ENCODE results near the gene PLPP1.
"Not testable (repeated sequence)": the region's sequence is repeated elsewhere in the genome, so short reads cannot be mapped to it uniquely, and the experiment has no call there.

The PLPP1 gene

DNA sequence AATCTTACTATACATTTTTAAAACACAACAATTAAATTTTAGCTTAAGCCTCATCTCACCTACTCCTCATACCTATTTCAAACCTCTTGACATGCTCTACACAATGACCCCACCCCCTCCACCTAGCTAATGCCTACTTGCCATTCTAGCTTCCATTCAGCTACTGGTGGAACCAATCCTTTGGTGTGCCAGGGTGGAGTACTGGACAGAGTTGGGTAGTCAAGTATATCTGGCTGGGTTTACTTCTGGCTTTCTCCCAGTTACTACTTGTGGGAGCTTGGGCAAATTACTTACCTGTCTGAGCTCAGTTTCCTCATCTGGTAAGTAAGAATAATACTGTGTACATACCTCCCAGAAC, 24.3 kb downstream of the PLPP1 start:
- TF ChIP-seq, protein P1, sequence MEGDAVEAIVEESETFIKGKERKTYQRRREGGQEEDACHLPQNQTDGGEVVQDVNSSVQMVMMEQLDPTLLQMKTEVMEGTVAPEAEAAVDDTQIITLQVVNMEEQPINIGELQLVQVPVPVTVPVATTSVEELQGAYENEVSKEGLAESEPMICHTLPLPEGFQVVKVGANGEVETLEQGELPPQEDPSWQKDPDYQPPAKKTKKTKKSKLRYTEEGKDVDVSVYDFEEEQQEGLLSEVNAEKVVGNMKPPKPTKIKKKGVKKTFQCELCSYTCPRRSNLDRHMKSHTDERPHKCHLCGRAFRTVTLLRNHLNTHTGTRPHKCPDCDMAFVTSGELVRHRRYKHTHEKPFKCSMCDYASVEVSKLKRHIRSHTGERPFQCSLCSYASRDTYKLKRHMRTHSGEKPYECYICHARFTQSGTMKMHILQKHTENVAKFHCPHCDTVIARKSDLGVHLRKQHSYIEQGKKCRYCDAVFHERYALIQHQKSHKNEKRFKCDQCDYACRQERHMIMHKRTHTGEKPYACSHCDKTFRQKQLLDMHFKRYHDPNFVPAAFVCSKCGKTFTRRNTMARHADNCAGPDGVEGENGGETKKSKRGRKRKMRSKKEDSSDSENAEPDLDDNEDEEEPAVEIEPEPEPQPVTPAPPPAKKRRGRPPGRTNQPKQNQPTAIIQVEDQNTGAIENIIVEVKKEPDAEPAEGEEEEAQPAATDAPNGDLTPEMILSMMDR (conservative IDR thresholded peaks at IDR 0.05; ENCODE audit: control insufficient read depth, insufficient read depth, low read depth, low read length) = no peak
- H3K4me3 ChIP-seq (ENCODE audit: control insufficient read depth, low read depth, low read length) = no peak overlapping the region
- DNase-seq (ENCODE audit: low read depth) = no peak

DNA sequence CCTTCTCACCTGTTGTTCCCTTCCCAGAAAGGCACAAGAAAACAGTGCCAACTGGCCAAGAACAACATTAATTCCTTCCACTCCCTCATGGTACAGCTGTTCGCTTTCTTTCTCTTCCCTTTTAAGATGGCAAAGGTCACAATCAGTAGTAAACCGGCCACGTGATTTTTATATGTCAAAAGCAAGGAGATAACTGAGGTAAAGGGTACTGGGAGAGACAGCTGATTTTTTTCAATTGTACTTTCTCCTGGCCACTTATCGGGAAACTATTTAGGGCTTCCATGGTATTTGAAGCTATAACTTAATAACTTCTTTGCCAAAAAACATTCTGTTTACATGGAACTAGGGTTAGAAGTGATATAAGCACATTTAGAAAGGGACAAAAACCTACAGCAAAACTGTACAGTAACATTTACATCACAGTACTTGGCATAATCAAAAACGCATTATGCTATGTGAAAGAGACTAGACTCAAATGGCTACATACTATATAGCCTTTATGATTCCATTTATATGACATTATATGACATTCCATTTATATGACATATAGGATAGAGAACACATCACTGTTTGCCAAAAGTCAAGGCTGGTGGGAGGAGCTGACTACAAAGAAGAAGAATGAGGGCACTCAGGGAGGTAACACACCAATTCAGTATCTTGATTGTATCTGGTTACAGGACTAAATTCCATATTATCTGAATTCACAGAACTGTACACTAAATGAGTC, 24.8 kb downstream of the PLPP1 start:
- no peak overlapping the region for H3K4me3 ChIP-seq (ENCODE audit: control insufficient read depth, low read depth, low read length)
- peak; percentile 7 for DNase-seq (ENCODE audit: low read depth)
- TF ChIP-seq, protein P1 (conservative IDR thresholded peaks at IDR 0.05; ENCODE audit: control insufficient read depth, insufficient read depth, low read depth, low read length) = no peak

- H3K4me3 ChIP-seq (ENCODE audit: control insufficient read depth, low read depth, low read length) = no peak overlapping the region
- no peak for DNase-seq (ENCODE audit: low read depth)
- TF ChIP-seq, protein P1 (conservative IDR thresholded peaks at IDR 0.05; ENCODE audit: control insufficient read depth, insufficient read depth, low read depth, low read length) = no peak
Measured at GRCh38 chr5:55509097-55509496, 25.7 kb downstream of the PLPP1 start.

DNA sequence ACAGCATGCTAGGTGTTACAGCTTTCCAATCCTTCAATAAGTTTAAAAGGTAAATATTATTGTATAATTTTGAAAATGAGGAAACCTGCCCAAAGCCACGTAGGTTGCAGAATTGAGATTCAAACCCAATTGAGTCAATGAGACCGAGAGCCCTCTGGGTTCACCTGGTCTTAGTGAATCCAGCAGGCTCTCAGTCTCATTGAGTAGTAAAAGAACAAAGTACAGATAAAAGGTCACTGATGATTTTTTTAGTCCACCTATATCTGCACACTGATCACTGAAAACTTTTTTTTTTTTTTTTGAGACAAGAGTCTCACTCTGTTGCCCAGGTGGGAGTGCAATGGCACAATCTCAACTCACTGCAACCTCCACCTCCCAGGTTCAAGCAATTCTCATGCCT, 27.2 kb downstream of the PLPP1 start:
- TF ChIP-seq, protein P1 (conservative IDR thresholded peaks at IDR 0.05; ENCODE audit: control insufficient read depth, insufficient read depth, low read depth, low read length) = no peak

DNA sequence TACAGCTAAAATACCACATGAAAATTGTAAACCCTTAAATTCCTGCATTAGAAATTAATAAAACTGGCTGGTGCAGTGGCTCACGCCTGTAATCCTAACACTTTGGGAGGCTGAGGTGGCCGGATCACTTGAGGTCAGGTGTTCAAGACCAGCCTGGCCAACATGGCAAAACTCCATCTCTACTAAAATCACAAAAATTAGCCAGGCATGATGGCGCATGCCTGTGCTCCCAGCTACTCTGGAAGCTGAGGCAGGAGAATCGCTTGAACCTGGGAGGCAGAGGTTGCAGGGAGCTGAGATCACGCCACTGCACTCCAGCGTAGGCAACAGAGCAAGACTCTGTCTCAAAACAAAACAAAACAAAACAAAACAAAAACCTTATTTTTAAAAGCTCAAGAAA, 29.1 kb downstream of the PLPP1 start:
- H3K4me3 ChIP-seq (ENCODE audit: control insufficient read depth, low read depth, low read length) = not testable (repeated sequence)

More for the DNA sequence above, 27.2 kb downstream of the PLPP1 start:
- H3K4me3 ChIP-seq (ENCODE audit: control insufficient read depth, low read depth, low read length) = no peak overlapping the region
- no peak for DNase-seq (ENCODE audit: low read depth)

GRCh38 chr5:55503917-55504316, 30.8 kb downstream of the PLPP1 start:
- not testable (repeated sequence) for H3K4me3 ChIP-seq (ENCODE audit: control insufficient read depth, low read depth, low read length); DNase-seq (ENCODE audit: low read depth)

More for the DNA sequence above, 29.1 kb downstream of the PLPP1 start:
- DNase-seq (ENCODE audit: low read depth) = not testable (repeated sequence)

DNA sequence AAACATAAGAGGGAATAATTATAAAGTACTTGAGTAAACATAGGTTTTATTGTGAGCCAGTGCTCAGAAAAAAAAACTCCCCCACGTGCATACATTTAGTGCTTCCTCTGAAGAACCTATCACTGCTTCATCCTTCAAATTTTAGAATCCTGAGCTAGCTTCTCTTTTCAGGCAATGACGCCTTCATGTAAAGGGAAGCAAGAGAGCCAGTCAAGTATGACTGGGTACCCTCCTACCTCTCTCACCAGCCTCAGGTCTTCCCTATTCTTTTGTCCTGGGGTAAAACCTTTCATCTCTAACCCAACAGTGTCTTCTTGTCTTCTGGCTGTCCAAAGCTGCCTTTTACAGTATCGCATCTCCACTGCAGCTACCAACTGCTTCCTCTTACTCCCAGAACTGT, 32.0 kb downstream of the PLPP1 start:
- TF ChIP-seq, protein P1 (conservative IDR thresholded peaks at IDR 0.05; ENCODE audit: control insufficient read depth, insufficient read depth, low read depth, low read length) = no peak
- no peak for DNase-seq (ENCODE audit: low read depth)
- no peak overlapping the region for H3K4me3 ChIP-seq (ENCODE audit: control insufficient read depth, low read depth, low read length)

DNA sequence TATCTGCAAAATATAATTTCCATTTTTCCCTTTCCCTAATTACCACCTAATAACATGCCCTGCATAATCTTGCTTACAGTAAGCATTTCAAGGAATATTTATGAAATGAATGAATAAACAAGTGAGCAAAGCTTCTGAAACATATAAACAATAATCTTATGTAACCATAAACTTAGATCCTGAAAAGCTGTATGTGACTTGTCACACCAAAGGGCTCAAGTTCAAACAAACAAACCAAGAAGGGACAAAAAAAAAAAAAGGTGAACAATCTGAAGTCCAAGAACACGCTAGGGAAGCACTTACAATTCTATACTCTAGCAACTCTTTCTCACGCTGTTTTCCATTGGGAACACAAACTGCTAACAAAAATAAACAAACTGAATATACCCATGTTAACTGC, 36.3 kb downstream of the PLPP1 start:
- TF ChIP-seq, protein P1 (conservative IDR thresholded peaks at IDR 0.05; ENCODE audit: control insufficient read depth, insufficient read depth, low read depth, low read length) = no peak
- DNase-seq (ENCODE audit: low read depth) = no peak
- no peak overlapping the region for H3K4me3 ChIP-seq (ENCODE audit: control insufficient read depth, low read depth, low read length)

Data from fibroblast of mammary gland (primary cell).